GM21381 (cell line): Measurements from ENCODE around the gene IL3RA.
A peak's percentile ranks its signal among the peaks of the same experiment; 100 is the strongest.

Source experiments
- ATAC-seq: cut with Tn5 transposase; IDR thresholded peaks from one replicate; pipeline ENCODE4 v1.9.1; 2021; ENCODE audit warnings: mild to moderate bottlenecking, moderate library complexity; ENCODE audit not compliant: unreplicated experiment

IL3RA gene

DNA sequence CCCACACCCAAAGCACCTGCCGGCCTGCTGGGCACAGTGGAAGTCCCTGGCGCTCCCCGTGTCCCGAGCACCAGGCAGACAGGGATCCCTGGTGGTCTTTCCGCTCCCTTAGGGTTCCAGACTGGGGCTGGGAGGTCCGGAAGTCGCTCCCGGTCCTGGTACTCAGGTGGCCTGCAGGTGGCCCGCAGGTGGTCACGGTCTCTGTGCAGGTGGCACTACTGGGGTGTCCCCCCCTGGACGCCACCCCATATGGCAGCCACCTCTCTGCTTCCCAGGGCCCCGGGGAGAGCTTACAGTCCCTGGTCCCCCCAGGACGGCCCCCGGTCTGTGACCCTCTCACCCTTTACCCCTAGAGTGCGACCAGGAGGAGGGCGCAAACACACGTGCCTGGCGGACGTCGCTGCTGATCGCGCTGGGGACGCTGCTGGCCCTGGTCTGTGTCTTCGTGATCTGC lies 41.7 kb downstream of the IL3RA start:
- no peak for ATAC-seq

DNA sequence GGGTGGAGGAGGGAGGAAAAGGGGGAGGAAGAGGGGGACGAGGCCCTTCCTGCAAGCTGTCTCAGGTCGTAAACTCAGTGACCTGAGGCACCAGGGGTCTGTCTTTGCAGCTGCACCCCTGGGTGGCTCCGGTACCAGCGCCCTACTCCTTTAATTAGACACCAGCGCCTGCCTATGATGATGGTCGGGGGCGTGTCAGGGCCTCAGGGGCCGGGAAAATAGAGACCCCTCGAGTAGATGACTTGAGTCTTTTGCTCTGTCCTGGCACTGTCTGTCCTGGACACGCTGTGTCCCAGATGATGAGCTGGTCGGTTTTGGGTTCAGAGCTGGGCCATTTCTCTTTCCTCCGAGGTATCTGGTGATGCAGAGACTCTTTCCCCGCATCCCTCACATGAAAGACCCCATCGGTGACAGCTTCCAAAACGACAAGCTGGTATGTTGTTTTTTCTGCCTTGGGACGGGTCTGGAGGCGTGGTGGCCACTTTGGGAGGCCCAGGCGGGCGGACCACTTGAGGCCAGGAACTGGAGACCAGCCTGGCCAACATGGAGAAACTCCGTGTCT lies 44.2 kb downstream of the IL3RA start:
- ATAC-seq, result no peak

DNA sequence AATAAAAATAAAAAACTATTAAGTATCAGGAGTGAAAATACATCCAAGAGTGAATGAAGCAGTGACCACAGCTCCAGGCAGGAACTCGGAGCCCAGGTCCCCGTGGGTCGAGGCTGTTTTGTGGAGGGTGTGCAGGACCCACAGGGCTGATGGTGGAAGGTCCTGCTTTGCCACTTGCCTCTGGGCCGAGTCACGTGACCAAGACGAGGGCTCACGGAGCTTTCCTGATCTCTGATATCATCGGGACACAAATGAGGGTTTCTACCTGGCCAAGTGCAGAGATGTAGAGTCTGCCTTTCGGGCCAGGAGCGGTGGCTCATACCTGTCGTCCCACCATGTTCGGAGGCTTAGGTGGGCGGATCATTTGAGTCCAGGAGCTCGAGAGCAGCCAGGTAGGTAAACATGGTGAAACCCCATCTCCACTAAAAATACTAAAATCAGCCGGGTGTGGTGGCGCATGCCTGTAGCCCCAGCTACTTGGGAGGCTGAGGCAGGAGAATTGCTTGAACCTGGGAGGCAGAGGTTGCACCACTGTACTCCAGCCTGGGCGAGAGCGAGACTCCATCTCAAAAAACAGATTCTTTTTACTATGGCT lies 48.2 kb downstream of the IL3RA start:
- no peak for ATAC-seq

DNA sequence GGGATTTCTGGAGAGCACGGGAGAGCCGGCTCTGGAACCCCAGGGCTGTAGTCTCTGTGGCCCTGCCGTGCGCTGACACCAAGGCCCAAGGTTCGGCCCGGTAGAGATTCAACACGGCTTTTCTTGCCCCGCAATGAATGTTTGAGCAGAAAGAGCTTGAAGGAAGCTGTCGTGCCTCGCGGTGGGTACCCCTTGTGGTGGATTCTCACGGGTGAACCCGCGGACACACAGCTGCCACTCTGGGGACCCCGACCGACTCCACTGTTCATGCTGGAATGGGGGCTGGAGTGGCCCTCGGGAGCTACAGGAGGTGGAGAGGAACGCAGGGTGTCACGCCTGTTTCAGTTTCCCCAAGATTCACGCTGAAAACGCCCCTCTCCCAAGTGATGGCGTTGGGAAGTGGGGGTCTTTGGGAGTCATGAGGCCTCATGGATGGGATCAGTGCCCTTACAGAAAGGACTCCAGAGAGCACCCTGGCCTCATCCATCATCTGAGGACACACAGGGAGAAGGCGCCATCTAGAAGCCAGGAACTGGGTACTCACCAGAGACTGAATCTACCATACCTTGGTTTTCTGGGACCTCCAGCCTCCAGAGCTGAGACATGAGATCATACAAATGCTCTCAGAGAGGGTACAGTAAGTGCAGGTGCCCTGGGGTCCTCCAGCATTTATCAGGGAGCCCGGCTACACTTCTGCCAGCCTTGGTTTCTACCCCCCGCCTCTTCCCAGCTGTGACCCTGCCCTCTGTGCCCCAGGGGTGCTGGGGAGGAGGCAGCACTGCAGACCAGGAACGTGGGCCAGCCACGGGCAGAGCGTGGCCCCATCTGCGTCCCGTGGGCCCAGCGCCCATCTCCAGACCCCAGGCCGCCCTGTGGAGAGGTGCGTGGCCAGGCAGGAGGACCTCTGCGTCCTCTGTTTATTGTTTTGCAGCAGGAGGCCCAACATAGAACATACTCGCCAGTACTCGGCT lies 49.0 kb downstream of the IL3RA start:
- ATAC-seq, result no peak

DNA sequence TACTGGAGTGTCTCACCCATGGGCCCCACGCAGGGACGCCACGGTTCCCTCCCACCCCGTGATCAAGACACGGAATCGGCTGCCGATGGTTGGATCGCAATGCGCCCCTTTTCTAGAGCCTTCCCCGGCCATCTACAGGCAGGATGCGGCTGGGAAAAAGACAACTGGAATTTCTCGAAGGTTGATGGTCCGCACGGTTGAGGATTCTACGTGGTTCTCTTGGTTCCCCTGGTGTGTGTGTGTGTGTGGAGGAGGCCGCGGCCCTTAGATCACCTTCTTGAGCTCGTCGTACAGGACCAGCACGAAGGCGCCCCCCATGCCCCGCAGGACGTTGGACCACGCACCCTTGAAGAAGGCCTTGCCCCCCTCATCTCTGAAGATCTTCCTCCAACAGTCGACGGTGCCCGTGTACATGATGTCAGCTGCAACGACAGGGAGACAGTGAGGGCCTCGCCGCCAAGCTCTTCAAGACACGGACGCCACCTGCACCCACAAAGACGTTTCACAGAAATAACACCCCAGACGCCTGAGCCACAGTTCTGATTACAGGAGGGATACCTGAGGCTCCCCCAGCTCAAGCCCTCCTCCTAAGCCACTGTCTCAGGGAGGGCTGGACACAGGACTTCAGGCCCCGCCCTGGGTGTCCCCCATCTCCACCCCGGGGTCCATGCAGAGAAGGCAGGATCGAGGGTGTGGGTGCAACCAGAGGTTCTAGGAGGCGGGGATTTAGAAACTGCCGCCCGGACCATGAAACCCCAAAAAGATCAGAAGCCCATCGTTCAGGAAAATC lies 49.9 kb downstream of the IL3RA start:
- ATAC-seq, result no peak

DNA sequence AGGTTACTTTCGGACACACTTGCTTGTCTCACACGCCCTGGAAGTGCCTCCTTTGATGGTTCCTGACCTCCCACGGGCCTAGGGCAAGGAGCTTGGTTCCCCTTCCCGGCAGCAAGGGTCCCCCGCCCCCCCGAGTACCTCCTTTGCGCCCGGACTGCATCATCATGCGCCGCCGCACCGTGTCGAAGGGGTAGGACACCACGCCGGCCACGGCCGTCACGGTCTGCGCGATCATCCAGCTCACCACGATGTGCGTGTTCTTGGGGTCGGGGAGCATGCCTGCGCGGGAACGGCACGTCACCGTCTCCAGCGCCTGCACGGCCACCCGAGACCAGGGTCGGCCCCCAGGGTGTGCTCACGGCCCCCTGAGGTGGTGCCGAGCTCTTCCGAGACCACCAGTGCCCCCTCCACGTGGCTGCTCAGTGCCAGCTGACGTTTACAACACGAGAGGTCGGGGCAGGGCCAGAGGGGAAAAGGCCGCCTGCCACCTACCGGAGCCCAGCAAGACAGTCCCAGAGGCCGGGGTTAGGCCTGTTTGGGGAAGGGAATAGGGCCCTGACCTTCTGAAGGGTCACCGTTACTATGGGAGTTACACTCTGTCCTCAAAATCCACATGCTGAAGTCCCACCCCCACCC lies 50.7 kb downstream of the IL3RA start:
- no peak for ATAC-seq

DNA sequence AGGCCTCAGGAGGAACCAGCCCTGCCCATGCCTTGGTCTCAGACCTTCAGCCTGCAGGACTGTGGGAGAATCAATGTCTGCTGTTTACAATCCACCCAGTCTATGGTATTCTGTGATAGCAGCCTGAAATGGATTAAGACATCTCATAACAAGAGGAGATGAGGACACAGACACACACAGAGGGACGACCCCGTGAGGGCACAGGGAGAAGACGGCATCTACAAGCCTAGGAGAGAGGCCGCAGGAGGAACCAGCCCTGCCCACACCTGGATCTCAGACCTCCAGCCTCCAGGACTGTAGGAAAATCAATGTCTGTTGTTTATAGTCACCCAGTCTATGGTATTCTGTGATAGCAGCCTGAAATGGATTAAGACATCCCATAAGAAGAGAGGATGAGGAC lies 52.1 kb downstream of the IL3RA start:
- no peak for ATAC-seq

DNA sequence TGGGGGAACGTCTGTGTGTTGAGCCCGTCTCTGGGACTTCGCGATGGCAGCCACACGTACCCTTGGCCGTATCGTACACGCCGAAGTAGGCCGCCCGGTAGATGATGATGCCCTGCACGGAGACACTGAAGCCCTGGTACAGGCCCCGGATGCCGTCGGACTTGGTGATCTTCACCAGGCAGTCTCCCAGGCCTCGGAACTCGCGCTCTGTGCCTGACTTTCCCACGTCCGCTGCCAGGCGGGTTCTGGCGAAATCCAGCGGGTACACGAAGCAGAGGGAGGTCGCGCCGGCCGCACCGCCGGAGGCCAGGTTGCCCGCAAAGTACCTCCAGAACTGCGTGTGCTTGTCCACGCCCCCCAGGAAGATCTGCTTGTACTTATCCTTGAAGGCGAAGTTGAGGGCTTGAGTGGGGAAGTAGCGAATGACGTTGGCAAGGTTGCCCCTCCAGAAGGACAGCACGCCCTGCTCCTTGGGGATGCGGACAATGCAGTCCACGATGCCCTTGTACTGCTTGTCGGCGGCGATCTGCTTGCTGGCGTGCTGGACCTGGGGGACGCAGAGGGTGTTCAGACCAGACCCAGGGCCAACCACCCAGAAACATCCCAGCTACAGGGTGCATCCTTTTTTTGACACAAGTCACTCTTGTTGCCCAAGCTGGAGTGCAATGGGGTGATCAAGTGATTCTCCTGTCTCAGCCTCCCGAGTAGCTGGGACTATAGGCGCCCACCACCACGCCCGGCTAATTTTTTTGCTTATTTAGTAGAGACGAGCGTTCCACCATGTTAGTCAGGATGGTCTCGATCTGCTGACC lies 52.8 kb downstream of the IL3RA start:
- no peak for ATAC-seq

DNA sequence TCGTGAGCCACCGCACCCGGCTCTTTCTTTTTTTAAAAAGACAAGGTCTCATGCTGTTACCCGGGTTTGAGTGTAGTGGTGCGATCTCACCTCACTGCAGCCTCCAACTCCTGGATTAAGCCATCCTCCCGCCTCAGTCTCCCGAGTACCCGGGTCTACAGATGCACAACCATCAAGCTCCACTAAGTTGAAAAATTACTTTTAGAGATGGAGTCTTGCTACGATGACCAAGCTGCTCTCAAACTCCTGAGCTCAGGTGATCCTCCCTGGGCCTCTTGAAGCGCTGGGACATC lies 53.4 kb downstream of the IL3RA start:
- no peak for ATAC-seq

DNA sequence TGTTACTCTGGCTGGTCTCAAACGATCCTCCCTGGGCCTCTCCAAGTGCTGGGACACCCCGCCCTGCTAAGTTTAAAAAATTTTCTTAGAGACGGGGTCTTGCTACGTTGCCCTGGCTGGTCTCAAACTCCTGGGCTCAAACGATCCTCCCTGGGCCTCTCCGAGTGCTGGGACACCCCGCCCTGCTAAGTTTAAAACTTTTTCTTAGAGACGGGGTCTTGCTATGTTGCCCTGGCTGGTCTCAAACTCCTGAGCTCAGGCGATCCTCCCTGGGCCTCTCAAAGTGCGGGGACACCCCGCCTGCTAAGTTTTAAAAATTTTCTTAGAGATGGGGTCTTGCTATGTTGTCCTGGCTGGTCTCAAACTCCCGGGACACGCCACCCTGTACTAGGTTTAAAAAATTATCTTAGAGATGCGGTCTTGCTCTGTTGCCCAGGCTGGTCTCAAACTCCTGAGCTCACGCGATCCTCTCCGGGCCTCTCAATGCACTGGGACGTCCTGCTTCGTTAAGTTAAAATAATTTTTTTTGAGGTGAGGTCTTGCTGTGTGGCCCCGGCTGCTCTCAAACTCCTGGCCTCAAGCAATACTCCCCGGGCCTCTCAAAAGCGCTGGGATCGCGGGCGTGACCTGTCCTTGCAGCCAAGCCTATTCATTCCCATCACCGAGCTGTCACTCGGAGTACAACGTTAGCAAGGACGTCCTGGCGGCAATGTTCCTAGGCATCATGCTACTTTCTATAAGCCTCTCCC lies 54.2 kb downstream of the IL3RA start:
- ATAC-seq, result no peak

DNA sequence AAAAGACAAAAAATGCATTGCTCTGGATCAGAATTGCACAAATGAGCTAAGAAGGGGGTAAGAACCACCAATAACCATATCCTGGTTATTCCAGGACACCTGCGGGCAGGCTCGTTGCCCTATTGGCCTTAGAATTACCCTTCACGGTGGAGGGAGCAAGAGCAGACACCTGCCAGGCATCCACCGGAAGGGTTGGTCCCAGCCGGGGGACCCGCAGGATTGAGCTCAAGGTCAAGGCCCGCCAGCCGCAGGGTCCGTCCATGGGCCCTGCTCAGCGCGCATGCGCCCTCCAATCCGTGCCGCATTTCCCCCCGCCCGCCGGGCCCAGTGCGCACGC lies 54.8 kb downstream of the IL3RA start:
- no peak for ATAC-seq

DNA sequence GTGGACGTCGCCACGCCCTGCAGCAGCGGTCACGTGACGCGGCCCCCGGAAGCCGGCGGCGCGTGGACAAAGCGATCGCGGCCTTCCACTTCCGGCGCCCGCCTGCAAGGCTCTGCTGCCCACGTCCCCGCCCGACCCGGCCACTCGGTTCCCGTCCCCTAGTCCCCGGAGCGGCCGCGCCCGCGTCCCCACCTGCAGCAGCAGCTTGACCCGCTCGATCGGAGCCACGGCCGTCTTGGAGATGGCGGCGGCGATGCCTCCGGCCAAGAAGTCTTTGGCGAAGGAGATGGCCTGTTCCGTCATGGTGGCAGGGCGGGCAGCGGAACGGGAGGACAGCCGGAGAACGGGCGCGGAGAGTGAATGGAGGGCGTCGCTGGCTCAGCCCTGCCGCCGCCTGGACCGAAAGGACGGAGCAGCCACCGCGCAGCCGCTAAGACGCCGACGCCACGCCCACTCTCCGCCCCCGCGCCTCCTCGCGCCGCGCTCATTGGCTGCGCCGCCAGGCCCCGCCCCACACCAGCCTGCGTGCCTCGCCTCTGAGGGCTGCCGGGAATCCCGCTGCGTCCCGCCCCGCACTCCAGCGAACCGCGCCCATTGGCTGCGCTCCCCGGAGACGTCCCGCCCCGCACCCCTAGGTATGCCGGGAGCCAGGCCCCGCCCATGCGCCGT lies 55.3 kb downstream of the IL3RA start, which contains the start of gene SLC25A6:
SLC25A6 (minus strand) TSS at position 407 of the 669 bp plus-strand sequence; CDS start at position 303, 104 bp downstream.
- ATAC-seq, result peak; percentile 93

DNA sequence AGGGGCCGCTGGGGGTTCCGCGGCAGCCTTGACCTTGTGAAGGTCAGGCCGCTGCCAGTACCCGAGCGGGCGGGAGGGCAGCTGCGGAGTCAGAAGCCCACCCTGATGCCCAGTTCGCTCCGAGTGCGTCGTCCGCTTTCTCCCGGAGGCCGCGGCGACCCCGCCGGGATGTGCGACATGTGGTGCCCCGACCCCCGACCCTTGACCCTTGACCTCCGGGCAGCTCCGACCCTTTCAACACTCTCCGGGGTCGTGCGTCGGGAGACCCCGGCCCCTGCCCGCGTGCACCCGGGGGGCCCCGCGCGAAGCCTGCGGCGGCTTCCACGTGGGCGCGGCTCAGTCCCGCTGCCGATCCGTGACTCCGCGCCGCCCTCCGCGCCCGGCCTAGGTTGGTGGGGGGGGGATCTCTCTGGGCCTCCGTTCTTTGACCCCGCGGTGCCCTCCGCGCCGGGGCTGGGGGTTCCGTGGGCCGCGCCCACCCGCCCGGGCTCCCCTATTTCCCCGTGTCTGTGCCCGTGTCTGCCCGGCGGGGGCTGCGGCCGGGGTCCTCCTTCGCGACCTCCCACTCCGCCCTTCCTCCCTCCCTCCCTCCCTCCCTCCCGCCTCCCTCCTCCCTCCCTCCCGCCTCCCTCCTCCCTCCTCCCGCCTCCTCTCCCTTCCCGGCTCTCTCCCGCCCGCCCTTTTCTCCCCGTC lies 55.9 kb downstream of the IL3RA start:
- ATAC-seq, result peak; percentile 21

DNA sequence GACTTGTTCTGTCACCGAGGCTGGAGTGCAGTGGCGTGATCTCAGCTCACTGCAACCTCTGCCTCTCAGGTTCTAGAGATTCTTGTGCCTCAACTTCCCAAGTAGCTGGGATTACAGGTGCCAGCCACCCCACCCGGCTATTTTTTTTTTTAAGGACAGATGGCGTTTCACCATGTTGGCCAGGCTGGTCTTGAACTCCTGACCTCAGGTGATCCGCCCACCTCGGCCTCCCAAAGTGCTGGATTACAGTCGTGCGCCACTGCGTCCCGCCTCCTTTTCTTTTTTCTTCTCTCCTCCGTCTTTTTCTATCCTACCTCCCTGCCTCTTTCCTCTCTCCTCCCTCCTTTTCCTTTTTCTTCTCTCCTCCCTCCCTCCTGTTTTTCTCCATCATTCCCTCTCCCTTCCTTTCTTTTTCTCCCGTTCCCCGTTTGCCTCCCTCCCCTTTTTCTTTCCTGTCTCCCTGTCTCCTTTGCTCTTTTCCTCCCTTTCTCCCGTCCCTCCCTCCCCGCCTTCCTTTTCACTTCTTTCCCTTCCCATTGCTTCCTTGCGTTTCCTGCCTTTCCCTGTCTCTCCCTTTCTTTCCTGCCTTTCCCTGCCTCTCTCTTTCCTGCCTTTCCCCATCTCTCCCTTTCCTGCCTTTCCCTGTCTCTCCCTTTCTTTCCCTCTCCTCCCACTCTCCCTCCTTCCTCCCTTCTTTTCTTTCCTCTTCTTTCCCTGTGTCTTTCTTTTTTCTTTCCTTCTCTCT lies 57.5 kb downstream of the IL3RA start:
- ATAC-seq, result no peak

DNA sequence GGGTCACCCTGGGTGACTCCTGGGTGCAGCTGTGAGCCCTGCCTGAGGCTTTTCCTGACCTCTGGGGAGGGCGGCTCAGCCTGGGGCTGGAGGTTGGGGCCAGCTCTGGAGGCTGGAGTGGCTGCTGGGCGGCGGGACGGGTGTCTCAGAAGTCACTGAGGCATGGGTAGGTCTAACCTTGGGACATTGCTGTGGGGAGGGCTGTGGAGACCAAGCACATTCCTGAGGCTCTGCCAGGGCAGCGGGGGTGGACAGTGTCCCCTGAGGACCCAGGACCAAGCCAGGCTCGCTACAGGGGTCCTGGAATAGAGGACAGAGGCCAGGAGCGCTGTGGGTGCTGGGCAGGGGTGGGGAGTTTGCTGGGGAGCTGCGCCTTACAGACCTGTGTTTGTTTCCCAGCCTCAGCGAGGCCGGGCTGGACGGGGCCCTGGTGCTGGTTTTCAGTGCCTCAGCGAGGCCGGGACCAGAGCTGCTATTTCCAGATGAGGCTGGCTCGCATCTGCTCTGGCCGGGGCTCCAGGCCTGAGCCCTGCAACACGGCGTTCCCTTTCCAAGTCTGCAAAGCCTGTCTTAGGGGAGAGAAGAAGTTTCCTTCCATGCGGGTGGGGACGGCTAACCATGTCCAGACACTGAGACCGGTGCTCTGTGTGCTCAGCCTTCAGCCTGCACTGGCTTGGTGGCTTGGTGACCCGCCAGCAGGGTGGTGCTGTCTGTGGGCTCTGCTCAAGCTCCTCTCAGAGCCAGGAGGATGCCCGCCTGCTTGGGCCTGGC lies 58.3 kb downstream of the IL3RA start:
- ATAC-seq, result no peak

DNA sequence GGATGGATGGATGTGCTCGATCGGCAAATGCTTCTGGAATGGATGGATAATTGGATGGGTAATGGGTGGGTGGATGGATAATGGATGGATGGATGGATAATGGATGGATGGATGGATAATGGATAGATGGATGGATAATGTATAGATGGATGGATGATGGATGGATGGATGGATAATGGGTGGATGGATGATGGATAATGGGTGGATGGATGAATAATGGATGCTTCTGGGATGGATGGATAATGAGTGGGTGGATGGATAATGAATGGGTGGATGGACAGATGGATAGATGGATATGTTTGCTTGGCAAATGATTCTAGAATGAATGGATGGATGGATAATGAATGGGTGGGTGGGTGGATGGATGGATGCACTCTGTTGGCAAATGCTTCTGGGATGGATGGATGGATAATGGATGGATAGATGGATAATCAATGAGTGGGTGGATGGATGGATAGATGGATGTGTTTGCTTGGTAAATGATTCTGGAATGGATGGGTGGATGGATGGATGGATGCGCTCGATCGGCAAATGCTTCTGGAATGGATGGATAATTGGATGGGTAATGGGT lies 59.1 kb downstream of the IL3RA start:
- no peak for ATAC-seq
